SK-N-DZ (cell line): Measurements from ENCODE around the gene SMIM9.

Experiments
- DNase-seq: peaks from one replicate; pipeline ENCODE4 v3.0.0-alpha.2; 2015; ENCODE audit warnings: low spot score

The SMIM9 gene

DNA sequence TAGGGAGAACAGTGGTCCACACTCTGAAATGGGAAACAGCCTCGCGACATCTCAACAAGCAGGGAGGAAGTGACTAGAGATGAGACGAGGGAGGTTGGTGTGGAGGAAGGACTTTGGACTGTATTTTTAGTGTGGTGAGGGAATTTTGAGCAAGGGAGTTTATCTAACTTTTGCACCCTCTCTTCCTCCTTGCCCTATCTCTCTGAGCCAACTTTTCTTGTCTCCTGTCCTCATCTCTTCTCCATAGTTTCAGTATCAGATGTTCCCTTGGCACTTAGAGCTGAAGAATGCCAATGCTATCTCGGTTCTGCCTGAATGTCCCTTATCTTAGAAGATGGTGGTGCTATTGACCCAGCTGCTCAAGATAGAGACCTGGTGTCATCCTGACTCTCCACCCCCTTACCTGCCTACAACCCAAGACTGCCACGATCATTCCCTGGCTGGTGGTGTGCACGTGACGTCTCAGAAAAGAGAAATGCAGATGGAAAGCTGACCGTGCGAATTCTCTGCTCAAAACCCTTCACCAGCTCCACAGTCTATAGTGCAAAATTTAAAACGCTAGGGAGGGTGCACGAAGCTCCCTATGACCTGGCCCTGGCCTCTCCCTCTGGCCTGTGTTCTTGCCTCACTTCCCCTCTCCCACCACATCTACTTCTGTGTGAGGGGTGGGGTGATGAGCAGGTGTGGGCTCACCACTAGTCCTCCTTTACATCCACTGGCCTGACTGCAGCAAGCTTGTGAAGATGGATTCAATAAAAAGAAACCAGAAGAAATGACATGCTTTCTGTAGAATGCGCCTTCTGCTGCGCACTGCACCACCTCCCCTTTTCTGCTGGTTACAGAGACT lies 50.1 kb downstream of the SMIM9 start:
- no peak for DNase-seq

DNA sequence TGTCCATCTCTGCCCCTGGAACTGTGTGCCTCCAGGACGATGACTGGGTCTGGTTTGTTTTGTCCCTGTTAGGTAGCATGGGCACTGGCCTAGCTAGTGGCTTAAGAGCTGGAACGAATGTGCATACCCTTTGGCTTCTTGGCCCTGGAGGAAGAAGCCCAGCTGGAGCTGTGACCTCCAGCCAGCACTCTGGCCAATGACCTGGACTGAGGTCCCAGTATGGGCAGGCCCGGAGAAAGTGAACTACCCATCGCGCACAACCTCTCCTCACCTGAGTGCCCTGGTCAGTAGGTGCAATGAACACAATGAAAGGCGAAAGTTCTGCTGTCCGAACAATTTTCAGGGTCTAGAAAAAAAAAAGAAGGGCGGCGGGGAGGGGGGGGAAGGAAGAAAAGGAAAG lies 53.5 kb downstream of the SMIM9 start:
- DNase-seq: no peak

DNA sequence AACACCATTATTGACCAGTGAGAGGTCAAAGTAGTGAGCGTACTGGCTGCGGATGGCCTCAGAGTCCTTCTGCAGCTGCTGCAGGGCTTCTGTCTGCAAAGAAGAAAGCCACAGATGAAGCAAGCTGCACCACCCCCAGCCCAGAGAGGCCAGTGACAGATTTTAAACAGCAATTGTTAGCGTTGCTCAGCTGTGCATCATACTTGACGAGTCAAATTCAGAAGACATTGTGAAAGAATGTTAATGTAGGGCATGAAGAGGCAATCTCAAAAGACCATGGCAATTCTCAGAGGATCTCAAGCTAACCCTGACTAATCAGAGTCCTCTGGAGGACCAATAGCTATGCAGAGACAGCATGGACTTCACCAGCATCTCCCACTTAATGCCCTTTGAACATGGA lies 55.2 kb downstream of the SMIM9 start:
- no peak for DNase-seq

GRCh38 chrX:154776753-154777152 lies 57.7 kb downstream of the SMIM9 start:
- DNase-seq: no peak

DNA sequence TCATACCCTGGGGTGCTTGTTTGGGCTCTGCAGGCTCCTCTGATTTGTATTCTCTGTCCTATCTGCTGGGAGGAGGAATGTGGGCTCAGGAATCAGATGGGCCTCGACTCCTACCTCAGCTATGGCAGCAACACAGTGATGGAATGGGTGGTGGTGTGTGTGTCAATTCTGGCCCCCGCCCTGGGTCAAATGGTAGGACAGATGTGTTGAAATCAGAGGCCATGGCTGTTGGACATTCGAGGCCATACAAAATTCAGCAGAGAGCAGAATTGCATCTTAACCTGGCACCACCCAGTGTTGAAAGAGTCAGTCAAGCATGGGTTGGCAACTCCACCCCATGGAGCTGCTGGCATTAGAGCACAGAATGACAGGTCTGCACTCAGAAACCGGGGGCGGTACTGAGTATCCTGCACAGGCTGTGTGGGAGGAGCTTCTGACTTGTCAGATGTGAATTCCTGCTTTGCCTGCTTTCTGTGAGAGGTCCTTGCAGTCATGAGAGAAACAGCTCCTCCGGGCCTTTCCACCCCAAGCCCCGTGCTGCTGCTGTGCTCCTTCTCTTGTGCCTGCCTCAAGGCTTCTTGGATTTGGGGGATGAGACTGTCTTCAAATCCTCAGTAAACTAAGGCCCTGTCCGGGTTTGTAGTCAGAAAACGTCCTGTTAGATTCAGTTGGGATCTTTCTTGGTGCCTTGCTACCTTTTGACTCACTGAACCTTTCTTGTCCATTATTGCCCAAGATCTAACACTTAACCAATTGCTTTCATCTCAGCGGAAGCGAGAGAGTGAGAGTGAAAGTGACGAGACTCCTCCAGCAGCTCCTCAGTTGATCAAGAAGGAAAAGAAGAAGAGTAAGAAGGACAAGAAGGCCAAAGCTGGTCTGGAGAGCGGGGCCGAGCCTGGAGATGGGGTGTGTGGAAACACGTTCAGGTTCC lies 58.8 kb downstream of the SMIM9 start:
- no peak for DNase-seq

DNA sequence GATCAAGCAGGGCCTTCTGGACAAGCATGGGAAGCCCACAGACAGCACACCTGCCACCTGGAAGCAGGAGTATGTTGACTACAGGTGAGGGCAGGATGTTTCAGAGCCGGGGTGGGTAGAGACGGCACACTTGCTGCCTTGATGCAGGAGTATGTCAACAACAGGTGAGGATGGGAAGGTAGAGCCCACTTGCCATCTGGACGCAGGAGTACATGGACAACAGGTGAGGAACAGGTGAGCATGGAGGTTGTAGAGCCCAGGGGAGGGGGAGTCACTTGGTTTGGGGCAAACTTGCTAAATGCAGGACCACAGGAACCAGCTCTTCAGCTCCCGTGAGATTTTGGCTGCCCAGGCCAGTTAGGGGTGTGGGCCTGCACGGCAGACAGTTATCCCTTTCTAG lies 59.8 kb downstream of the SMIM9 start:
- DNase-seq: no peak
